ENCODE results near the gene LIMS2.

Gene LIMS2

DNA sequence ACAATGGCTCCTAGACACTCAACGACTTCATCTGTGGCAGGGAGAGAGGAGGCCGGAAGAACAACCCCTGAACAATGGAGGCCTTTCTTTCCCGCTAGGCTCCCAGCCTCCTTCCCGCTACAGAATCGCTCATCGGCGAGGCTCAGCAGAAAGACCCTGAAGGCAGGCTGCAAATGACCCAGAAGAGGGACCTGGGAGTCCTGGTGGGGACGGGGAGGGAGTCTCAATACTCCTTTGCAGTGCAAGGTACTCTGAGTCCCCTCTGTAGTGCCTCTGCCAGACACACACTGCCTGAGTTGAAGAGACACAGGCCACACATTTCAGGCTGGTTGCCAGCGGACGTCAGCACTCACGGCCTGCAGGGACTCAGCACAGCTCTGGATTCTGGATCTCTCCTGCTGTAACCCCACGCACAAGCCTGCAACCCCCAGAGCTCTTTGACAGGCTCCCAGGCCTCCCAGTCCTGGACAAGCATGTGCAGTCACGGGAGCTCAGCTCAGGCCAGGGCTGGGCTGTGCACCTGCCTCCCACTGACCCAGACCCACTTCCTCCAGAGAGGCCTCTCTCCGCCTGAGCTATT is 23.3 kb downstream of the LIMS2 start:
- Histone ChIP-seq H3K9ac (ENCODE audit: low read depth, low read length) (no peak overlapping the region), H3K36me3 (ENCODE audit: insufficient read depth, low read length) (no peaks in the 10 kb centered on the region), H3K9me3 (ENCODE audit: control insufficient read depth, insufficient read depth, low read length) (no peaks in the 10 kb centered on the region), H3K4me1 (ENCODE audit: insufficient read depth, low read length) (no peaks in the 10 kb centered on the region)

DNA sequence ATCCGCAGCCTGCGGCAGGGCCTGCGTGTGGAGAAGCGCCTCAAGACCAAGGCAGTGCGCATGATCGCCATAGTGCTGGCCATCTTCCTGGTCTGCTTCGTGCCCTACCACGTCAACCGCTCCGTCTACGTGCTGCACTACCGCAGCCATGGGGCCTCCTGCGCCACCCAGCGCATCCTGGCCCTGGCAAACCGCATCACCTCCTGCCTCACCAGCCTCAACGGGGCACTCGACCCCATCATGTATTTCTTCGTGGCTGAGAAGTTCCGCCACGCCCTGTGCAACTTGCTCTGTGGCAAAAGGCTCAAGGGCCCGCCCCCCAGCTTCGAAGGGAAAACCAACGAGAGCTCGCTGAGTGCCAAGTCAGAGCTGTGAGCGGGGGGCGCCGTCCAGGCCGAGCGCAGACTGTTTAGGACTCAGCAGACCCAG is 23.9 kb downstream of the LIMS2 start:
- H3K36me3 ChIP-seq (ENCODE audit: insufficient read depth, low read length) = no peaks in the 10 kb centered on the region
- H3K9ac ChIP-seq (ENCODE audit: low read depth, low read length) = no peak overlapping the region
- H3K4me1 ChIP-seq (ENCODE audit: insufficient read depth, low read length) = no peaks in the 10 kb centered on the region
- no peaks in the 10 kb centered on the region for H3K9me3 ChIP-seq (ENCODE audit: control insufficient read depth, insufficient read depth, low read length)

DNA sequence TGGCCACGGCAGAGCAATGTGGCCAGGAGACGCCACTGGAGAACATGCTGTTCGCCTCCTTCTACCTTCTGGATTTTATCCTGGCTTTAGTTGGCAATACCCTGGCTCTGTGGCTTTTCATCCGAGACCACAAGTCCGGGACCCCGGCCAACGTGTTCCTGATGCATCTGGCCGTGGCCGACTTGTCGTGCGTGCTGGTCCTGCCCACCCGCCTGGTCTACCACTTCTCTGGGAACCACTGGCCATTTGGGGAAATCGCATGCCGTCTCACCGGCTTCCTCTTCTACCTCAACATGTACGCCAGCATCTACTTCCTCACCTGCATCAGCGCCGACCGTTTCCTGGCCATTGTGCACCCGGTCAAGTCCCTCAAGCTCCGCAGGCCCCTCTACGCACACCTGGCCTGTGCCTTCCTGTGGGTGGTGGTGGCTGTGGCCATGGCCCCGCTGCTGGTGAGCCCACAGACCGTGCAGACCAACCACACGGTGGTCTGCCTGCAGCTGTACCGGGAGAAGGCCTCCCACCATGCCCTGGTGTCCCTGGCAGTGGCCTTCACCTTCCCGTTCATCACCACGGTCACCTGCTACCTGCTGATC is 24.4 kb downstream of the LIMS2 start:
- Histone ChIP-seq H3K4me1 (ENCODE audit: insufficient read depth, low read length) (no peaks in the 10 kb centered on the region), H3K9me3 (ENCODE audit: control insufficient read depth, insufficient read depth, low read length) (no peaks in the 10 kb centered on the region)

DNA sequence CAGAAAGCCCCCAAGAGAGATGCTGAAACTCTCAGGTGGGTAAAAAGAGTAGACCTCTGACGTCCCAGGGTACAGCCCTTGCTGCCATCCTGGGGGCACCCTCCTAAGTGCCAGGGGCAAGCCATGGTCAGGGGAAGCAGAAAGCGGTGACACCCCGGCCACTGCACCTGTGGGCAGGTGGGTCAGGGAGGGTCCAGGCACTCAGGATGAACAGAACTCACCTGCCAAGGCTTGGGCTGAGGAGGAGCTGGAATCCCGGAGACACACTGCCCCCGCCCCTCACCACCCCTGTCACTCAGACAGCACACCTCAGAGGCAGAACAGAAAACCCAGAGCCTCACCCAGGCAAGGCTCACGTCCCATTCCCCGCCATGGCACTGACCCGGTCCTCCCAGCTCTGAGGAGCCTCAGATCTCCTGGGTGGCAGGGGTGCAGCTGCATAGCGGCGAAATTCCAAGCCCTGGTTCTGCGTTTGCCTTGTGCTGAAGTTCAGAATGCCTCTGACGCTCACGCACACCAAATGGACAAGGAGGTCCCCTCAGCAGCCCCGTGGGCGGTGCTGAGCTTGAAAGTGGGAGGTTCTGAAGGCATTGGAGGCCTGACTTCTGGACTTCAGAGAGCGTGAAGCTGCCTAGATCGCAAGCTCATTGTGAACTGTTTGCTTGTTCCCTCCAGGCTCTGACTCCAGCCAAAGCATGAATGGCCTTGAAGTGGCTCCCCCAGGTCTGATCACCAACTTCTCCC is 25.1 kb downstream of the LIMS2 start:
- Histone ChIP-seq H3K9ac (ENCODE audit: low read depth, low read length) (no peak overlapping the region), H3K36me3 (ENCODE audit: insufficient read depth, low read length) (no peaks in the 10 kb centered on the region), H3K9me3 (ENCODE audit: control insufficient read depth, insufficient read depth, low read length) (no peaks in the 10 kb centered on the region), H3K4me1 (ENCODE audit: insufficient read depth, low read length) (no peaks in the 10 kb centered on the region)

More for the DNA sequence above, 24.4 kb downstream of the LIMS2 start:
- no peaks in the 10 kb centered on the region for H3K36me3 ChIP-seq (ENCODE audit: insufficient read depth, low read length)
- no peak overlapping the region for H3K9ac ChIP-seq (ENCODE audit: low read depth, low read length)

DNA sequence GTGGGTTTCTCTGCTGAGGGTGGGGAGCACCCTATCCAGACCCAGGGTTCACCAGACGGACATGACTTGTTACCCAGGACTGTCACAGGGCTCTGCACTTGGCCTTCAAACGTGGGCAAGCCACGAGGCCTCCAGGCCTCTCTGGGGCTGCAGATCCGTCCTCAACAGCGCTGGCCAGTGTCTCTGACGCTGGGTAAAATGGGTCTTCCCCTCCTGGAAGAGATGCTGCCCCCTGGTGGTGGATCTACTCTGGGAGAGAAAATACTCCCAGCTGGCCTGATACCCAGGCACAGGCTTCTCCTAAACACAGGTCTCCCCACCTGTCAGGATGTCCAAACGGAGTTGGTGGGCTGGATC is 25.7 kb downstream of the LIMS2 start:
- Histone ChIP-seq H3K36me3 (ENCODE audit: insufficient read depth, low read length) (no peaks in the 10 kb centered on the region), H3K9ac (ENCODE audit: low read depth, low read length) (no peak overlapping the region), H3K9me3 (ENCODE audit: control insufficient read depth, insufficient read depth, low read length) (no peaks in the 10 kb centered on the region), H3K4me1 (ENCODE audit: insufficient read depth, low read length) (no peaks in the 10 kb centered on the region)

DNA sequence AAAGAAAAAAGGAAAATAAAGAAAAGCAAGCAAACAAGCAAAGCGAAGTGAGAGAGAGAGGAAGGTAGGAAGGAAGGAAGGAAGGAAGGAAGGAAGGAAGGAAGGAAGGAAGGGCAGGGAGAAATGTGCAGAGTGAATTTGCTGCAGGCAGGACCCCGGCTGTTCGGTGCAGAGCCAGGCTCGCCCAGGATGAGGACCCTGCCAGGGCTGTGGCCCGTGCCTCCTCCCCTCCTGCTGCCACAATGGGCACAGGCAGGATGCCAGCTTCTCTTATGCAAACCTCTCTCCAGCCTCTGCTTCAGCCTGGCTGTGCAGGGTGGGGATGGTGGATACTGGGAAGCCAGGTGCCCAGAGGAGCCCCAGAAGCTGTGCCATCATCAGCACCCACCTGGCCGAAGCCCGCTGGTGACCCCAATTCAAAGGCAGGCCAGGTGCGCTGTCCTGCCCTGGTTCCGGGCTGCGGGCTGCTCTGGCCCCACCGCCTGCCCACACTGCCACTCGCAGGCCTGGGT is 26.2 kb downstream of the LIMS2 start:
- Histone ChIP-seq H3K9ac (ENCODE audit: low read depth, low read length) (no peak overlapping the region), H3K9me3 (ENCODE audit: control insufficient read depth, insufficient read depth, low read length) (no peaks in the 10 kb centered on the region), H3K4me1 (ENCODE audit: insufficient read depth, low read length) (no peaks in the 10 kb centered on the region), H3K36me3 (ENCODE audit: insufficient read depth, low read length) (no peaks in the 10 kb centered on the region)

DNA sequence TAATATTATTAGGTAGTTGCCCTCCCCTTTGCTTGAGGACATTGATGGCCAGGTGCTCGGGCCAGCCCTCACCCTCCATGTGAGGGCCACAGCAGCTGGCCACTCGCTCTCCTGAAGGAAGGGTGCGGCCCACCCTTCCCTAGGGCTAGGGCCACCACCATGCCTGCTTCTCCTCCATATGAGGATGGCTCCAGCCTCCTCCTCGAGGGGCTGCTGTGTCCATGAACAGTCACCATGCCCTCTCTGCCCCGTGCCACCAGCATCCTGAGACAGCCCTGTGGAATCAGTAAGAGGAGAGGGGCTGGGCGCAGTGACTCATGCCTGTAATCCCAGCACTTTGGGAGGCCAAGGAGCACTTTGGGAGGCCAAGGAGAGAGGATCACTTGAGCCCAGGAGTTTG is 27.0 kb downstream of the LIMS2 start:
- Histone ChIP-seq H3K9ac (ENCODE audit: low read depth, low read length) (no peak overlapping the region), H3K9me3 (ENCODE audit: control insufficient read depth, insufficient read depth, low read length) (no peaks in the 10 kb centered on the region), H3K4me1 (ENCODE audit: insufficient read depth, low read length) (no peaks in the 10 kb centered on the region), H3K36me3 (ENCODE audit: insufficient read depth, low read length) (no peaks in the 10 kb centered on the region)

DNA sequence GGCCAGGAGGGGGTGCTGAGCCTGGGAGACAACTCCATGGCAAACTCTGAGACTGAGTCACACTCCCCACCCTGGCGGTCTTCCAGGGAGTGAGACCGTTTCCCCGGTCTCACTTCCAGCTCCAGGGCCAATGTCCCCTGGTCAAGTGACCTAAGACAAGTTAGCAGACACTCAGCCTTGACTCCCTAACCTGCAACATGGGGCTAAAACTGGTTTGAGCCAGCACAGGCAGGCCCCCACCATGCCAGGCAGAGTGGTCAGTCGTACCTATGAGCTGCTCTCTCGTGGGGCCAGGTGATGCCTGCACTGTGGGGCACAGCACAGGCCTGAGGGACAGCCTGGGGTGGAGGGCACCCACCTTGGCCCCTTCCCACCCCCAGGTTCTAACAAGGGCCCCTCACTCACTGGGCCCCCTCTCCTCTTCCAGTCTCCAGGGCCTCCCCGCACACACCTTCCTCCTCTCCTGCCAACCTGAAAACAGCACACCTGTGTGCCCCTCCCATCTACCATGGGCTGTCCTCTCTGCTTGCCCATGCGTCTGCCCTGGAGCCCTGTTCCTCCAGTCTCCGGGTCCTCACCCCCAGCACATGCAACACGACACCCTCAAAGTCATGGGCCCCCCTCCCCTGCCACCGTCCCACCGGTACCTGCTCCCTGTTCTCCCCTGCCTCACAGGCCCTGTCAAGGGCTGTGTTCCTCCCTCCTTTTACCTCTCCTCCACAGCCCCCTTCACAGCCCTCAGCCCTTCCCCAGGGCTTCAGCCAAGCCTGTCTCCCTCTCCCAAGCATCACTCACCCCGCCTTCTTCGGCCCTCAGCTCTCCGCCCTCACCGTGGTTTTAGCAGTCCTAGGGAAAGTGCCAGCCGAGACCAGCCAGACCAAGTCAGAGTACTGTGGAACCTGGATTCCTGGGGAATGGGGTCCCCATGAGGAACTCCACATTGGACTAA is 27.8 kb downstream of the LIMS2 start:
- H3K9me3 ChIP-seq (ENCODE audit: control insufficient read depth, insufficient read depth, low read length) = no peaks in the 10 kb centered on the region
- H3K36me3 ChIP-seq (ENCODE audit: insufficient read depth, low read length) = no peaks in the 10 kb centered on the region
- no peaks in the 10 kb centered on the region for H3K4me1 ChIP-seq (ENCODE audit: insufficient read depth, low read length)
- H3K9ac ChIP-seq (ENCODE audit: low read depth, low read length) = no peak overlapping the region

DNA sequence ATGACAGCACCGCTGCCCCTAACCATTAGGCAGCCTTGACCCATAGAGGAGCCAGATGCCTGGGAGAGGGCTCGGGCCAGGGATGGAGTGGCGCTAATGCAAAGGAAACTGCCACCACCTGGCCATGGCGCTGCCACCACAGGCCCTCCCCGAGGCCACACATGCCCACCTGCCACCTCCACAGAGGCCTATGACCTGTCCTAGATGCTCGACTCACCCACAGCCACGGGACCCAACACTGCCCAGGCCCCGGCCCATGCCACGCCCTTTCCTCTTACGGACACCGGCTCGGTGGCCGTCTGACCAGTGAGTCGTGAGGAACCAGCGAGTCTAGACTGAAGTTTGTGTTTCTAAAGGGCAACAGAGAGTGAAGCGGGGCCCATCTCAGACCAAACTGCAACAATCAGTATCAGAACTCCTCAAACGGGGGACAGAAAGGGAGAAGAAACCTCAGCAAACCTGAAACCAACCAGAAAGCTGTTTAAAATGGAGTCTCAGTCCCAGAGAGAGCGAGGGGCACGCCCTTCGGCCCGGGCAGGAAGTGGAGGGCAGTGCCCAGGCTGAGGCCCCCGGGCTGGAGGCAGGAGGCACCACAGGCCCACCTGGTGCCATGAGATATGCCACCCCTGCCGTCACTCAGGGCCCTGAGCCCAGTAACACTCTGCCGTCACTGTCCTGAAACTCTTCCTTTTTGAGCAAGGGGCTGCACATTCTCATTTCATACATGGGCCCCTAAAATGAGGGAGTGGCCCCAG is 28.7 kb downstream of the LIMS2 start:
- Histone ChIP-seq H3K36me3 (ENCODE audit: insufficient read depth, low read length) (no peaks in the 10 kb centered on the region), H3K9ac (ENCODE audit: low read depth, low read length) (no peak overlapping the region), H3K4me1 (ENCODE audit: insufficient read depth, low read length) (no peaks in the 10 kb centered on the region), H3K9me3 (ENCODE audit: control insufficient read depth, insufficient read depth, low read length) (no peaks in the 10 kb centered on the region)

DNA sequence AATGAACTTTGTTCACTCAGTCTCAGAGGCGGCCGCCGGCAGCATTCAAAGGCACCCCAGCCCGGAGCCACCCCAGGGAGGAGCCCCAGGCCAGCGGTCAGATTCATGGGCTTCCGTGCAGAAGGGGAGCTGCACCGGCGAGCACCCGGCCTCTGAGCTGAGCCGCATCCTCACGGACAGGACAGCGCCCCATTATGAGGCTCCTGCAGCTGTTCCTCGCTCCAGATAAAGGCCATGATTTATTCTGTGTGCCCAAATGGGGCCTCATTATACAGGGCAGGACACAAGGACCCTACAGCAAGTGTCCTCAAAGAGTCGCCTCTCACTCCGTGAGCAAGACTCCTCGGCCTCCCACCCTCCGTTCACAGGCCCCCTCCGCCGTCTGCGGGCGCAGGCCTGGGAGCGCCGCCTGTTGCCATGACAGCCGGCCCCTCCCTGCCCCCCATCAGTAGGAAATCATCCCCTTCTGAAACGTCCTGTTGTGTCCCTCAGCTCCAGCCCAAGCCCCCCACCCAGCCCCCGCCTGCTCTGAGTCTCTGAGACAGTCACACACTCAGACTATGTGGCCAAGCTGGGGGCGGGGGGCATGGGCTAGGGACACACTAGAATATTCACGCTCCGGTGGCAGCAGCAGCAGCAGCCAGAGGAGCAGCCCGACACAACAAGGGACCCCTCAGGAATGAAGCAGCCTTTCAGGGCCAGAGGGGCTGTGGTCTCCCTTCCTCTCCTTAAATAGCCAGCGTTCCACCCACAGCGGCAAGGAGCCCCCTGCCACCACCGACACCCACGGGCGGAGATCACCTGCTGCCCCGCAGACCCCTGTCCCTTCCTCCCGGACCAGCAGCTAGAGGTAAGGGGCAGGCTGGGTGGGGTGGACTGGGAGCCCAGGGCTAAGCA is 29.7 kb downstream of the LIMS2 start, which contains the start of gene GPR17:
Gene GPR17 (plus strand): TSS at position 759 of the 897 bp plus-strand sequence. CDS start 4,583 bp downstream, outside the sequence.
- no peaks in the 10 kb centered on the region for H3K36me3 ChIP-seq (ENCODE audit: insufficient read depth, low read length)
- H3K4me1 ChIP-seq (ENCODE audit: insufficient read depth, low read length) = no peaks in the 10 kb centered on the region
- no peak within 1 kb of the TSS for H3K9ac ChIP-seq (ENCODE audit: low read depth, low read length)
- no peaks in the 10 kb centered on the region for H3K9me3 ChIP-seq (ENCODE audit: control insufficient read depth, insufficient read depth, low read length)

DNA sequence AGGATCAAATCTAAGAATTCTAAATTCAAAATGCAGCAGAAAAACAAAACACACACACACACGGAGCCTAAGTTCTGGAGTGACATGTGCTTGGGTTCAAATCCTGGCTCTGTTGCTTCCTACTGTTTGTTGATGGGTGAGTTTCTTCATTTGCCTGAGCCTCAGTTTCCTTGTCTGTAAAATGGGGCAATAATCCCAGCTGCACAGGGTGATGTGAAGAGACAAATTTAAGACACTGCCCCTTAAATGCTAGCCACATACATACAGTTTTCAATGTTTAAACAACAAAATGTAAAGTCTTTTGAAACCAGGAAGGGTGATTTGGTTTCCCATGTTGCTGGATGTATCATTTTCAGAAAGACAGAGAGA is 30.3 kb downstream of the LIMS2 start:
- Histone ChIP-seq H3K9me3 (ENCODE audit: control insufficient read depth, insufficient read depth, low read length) (no peaks in the 10 kb centered on the region), H3K9ac (ENCODE audit: low read depth, low read length) (no peak overlapping the region), H3K4me1 (ENCODE audit: insufficient read depth, low read length) (no peaks in the 10 kb centered on the region), H3K36me3 (ENCODE audit: insufficient read depth, low read length) (no peaks in the 10 kb centered on the region)

DNA sequence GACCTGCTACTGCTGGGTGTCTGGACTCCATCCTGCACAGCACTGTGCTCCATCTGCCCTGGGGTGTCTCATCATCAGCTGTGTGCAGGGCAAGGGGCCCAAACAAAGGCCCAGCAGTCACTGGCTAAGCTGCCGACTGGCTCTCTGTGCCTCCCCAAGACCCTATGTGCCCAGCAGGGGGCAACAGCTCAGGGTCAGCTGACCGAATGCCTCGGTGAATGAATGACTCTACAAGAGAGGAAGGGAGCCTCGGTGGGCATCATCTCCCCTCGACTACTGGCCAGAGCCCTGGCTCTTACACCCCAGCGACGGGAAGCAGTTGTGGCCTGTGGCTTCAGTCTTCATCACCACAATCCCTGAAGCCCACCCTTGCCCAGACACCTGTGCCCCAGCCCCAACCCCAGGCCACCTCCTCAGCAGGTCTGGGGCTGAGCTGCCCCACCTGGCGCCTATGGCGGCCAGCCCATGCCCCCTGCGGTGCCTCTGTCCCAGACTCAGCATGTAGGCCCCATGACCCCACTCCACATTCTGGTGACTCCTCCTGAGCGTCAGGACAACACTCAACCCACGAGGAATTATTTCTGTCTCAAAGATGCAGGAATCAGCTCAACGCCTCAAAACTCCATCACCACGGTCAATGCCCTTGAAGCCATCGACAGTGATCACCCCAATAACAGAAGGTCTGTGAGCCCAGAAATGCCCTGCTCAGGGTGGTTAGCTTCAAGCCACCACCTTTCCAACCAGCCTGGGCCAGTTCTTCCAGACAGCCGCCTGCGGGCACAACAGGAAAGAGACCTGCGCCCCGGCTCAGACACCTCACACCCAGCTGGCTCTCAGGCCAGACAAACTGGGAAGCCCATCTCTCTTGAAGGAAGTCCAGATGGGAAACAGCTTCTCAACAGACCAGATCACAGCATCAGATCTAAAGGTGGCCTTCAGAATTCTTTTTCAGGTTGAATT is 31.0 kb downstream of the LIMS2 start:
- Histone ChIP-seq H3K36me3 (ENCODE audit: insufficient read depth, low read length) (no peaks in the 10 kb centered on the region), H3K9me3 (ENCODE audit: control insufficient read depth, insufficient read depth, low read length) (no peaks in the 10 kb centered on the region), H3K9ac (ENCODE audit: low read depth, low read length) (no peak overlapping the region), H3K4me1 (ENCODE audit: insufficient read depth, low read length) (no peaks in the 10 kb centered on the region)
